ENCODE measurements around the gene MARF1.
"Not testable (repeated sequence)": the region's sequence is repeated elsewhere in the genome, so short reads cannot be mapped to it uniquely, and the experiment has no call there.

MARF1 gene

DNA sequence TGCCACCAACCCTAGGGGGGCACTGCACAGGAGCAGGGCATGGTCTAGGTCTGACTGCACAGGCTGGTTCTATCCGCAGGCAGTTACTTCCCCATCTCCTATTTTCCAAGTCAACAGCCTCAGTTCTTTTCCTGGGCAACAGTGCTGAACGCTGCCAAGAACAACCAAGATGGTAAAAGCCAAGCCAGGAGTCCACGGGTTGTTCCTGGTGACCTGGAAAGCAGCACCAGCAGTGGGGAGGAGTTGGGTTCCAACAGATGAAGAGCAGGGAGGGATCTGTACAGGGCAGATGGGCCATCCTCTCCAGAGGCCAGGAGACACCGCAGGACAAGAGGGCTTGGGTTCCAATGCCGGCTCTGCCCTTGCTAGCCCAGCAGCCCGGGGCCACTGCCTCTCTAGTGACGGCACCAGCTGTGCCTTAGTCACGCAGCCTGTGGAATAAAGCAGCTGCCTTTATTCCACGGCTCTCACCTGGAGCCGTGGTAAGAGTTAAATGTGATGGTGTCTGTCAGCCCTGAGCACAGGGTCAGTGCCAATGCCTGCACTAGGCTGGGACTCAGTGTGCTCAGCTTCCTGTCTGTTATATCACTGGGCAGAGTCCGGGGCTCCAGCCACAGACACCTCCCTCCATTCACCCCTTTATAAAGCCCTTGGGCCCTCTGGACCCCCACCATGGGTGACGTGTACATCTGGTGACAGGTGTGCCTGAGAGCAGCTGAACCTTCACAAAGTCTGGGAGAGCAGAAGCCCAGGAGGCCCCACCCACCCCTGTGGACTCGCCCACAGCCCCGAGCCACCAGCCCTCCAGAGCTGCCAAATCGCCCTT lies 44.9 kb downstream of the MARF1 start:
- no peak for DNase-seq

DNA sequence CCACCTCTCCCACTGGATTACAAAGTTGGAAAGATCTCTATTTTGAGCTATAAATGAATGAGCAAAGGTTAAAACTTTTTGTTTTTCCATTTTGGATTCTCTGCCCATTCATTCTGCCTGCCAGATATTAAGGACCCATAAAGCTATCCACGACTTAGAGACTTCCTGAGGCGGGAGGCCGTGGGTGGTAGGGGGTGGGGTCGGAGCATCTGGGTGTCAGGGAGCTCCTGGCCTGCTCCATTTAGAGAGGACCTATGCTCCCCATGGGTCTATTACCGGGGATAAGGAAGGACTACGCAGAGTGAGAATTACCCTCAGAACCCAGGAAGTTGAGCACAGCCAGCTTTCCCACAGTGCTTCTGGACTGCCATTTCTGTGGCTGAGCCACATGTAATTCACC lies 45.8 kb downstream of the MARF1 start:
- no peak for DNase-seq

DNA sequence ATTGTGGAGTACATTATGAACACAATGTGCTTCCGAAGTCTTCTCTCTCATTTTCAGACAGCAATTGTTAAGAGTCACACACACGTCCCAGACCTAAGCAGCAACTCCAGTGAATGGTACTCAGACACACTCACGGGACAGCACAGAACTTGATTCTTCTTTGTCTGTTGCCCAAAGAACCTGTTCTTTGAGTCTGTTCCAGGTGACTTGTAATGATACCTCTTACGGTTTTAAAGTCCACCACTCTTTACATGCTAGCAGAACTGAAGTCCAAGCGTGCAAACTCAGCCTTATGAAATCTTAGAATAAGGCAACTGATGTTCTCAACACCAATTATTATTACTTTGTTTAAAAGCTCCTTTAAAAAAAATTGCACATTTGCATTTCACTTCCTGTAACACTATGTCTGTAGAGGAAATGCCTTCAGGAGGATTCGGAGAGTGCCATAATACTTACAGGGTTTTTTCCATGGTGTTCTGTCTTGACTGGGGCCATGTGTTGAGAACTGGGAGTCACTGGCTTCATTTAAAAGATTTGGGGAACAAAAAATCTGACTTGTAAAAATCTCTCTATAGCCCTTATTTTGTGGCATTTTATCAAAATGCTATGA lies 48.1 kb downstream of the MARF1 start:
- DNase-seq, result no peak

DNA sequence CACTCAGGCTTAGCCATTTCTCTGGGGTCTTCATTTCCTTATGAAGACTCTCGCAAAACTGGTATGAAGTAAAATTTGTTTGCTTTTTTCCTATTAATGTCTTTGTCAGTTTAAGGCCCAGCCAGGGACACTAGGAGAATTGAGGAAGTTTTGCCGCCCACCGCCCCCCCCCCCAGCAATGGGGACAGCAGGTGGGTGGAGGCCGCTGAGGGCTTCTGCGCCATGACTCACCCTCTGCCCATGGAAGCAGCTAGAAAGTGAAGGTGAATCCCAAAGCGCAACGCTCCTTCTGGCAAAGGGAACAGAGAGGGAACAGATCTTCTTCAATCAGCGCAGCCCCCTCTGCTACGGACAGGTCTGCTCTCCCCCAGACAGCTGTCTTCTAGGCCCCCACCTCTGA lies 49.7 kb downstream of the MARF1 start:
- DNase-seq, result no peak

DNA sequence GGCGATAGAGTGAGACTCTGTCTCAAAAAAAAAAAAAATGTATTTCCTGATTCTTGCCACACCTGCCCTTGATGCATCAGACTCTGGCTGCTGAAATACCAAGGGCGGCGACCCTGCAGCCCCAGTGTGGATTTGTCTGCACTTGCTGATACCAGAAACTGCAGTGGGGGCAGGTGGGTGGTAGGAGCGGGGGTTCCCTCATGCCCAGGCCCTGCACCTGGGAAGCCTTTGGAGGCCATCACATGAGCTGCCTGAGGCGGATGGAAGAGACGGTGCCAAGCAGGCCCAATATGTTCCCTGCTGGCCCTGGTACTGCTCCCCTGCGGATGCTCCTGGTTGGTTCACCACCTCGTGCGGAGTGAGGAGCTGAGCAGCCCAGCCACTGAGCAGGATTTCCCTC lies 50.6 kb downstream of the MARF1 start:
- DNase-seq, result no peak

DNA sequence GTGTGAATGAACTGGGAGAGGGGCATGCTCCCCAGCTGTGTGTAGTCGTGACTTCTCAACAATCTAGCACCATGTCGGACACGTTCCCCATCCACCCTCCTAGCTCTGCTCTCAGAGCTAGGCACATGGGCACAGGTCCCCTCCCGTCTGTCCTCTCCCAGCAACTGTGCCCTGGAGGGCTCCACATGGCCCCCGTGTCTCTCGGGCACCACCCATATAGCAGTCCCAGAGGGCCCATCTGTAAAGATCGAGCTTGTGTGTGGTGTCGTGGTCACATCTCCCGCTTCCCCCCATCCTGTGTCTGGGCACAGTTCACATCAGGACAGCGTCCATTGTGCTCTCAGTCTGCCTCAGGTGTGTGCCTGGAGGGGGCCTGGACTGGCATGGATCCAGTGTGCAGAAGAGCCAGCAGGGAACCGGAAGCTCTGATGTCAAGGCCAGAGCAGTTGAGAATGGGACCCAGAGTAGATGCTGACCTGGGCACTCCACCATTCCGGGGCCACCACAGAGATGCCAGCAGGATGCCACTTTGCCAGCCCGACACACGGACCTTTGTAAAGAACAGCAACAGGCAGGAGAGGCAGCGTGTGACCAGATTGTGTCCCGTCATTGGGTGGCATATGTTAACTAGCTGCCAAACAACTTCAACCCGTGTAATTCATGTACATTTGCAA lies 55.7 kb downstream of the MARF1 start:
- DNase-seq, result no peak

DNA sequence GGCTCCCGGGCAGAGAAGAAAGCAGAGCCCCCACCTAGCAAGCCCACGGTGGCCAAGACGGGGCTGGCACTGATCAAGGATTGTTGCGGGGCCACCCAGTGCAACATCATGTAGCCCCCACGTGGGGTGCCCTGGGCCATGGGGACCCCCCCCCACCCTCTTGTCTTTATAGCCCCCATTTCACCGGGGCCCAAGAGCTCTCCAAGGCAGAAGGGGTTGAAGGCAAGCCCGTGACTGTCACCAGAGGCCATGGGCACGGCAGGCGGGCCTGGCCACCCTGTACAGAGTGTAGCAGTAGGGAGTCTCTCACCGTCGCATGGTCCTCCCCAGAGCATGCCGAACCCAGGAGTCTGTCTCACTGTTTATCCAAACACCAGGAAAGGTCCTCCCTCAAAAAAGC lies 56.2 kb downstream of the MARF1 start:
- no peak for DNase-seq

DNA sequence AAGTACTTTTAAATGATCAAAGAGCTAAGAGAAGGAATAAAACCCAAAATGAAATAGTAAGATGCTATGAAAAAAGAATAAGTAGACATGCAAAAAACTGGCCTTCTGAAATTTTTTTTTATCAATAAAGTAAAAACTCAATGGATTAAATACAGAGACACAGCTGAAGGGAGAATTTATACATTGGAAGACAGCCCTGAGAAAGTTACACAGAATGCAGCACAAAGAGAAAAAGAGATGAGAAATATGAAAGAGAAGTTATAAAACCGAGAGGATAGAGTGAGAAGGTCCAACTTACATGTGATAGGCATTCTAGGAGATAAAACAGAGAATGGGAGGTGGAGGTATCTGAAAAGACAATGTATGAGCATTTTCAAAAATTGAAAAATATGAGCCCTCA lies 57.0 kb downstream of the MARF1 start:
- DNase-seq, result no peak

DNA sequence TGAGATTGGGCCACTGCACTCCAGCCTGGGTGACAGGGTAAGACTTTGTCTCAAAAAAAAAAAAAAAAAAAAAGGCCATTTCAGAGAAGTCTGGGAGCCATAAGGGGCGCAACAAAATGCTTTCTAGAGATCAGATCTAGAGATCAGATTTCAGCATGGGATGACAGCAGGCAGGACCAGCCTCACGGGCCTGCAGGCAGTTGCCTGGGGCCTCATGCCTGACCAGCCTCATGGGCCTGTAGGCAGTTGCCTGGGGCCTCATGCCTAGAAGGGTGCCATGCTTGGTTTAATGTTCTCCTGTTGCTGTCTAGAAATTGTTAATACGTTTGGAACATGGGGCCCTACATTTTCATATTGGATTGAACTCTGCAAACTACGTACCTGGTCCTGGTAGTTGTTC lies 59.4 kb downstream of the MARF1 start:
- no peak for DNase-seq

DNA sequence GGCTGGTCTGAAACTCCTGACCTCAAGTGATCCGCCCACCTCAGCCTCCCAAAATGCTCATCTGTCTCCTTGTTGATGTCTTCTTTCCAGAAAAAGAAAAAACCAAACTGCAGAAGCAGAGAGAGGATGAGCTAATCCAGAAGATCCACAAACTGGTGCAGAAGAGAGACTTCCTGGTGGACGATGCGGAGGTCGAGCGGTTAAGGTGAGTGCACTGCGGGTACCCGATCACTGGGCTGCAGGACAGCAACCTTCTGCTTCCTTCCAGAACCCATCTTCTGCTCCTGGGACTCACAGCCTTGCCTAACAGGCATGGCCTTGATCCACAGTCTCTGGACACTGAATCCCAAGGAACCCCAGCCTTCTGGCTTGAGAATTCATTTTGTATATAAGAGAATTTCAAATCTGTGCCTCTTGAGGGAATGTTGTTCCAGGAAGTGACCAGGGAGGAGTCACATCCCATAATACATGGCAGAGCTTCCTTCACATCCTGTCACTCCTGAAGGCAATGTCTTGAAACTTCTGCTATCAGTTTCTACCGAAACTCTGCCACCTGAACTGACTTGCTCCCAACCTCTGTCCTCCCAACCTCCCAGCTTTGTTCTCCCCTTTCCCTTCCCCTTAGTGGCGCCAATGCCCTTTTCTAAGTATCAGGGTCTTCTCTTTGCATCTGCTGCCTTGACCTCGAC lies 61.7 kb downstream of the MARF1 start:
- no peak for DNase-seq

DNA sequence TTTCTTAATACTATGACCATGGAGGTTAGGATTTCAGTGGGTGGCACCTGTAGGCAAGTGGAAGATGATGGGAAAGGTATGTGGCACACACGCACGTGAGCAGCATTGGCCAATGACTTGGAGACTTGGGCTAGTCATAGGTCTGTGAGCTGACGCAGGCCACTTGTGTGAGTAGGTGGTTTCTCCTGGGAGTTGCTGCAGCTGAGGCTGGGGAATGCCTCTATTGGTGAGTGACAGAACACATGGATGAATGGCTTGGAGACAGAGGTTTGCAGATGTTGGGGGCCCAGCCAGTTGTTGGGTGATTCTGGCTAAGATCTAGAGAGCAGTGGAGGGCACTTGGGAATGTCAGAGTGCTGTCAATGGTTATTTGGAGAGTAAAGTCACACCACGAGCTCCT lies 64.1 kb downstream of the MARF1 start:
- no peak for DNase-seq

DNA sequence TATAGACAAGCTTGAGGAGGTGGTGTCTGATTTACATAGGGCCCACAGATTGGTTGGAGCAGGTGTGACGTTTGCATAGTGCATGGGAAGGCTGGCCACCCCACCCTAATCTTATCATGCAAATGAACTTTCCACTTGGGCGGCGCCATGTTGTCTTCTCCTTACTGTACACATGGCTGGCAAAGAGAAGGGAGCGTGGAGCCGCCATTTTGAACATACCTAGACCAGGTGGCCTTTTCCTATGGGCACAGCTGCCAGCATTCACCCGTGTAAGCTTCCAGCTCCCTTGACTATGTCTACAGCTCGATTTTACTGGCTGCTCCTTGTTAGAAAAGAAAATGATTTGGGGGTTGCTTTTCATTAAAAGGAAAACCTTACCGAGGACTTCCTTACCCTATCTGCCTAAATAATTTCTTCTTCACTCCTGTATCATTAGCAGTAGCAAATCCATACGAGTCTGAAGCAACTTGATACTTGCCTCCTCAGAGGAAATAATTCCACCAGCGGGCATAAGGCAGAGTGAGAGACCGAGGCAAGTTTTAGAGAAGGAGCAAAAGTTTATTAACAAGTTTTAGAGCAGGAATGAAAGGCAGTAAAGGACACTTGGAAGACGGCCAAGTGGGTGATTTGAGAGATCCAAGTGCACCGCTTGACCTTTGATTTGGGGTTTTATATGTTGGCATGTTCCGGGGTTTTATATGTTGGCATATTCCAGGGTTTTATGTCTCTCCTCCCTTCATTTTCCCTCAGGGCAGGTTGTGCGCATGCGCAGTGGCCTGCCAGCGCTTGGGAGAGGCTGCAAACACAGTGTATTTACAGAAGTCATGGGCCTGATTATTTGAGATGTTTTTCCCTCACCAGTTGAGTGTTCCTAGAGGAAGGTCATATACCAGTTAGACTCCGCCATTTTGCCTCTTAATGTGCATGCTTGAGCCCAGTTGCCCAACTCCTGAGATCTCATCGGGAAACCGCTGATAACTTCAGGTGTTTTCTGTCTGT lies 65.7 kb downstream of the MARF1 start:
- no peak for DNase-seq

DNA sequence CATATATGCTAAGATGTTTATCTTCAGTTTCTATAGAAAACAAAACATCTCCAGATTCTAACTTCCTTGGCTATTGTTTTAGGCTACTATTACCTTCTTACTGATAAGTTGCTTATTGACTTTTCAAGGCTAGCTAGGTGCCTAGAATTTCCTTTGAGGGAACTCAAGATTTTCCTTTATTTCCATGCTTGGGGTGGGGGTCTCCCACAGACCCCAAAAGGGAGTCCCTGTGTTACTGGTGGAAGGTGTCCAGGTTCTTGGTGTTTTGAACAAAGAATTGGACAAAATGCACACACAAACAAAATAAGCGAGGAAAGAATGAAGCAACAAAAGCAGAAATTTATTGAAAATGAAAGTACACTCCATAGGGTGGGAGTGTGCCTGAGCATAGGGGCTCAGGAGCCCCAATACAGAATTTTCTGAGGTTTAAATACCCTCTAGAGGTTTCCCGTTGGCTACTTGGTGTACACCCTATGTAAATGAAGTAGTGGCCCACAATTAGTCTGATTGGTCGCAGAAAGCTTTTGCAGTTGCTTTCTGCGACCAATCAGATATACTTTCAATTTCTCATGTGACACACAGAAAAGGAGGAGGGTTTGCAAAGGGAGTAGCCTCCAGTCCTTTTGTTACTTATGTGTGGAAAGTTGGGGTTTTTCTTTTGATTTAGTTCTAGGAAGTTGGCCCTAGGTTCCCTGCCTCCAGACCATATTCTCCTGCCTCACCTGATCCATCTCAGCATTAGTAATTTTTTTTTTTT lies 67.5 kb downstream of the MARF1 start:
- DNase-seq, result no peak

DNA sequence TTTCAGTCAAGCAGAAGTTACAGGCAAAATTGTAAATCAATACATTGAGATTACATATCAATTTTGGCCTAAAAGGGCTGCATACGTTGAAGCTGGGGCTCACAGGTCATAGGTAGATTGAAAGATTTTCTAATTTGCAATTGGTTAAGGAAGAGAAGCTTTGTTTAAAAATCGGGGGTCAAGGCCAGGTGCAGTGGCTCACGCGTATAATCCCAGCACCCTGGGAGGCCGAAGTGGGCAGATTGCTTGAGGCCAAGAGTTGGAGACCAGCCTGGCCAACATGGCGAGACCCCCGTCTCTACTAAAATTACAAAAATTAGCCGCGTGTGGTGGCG lies 68.4 kb downstream of the MARF1 start:
- no peak for DNase-seq

DNA sequence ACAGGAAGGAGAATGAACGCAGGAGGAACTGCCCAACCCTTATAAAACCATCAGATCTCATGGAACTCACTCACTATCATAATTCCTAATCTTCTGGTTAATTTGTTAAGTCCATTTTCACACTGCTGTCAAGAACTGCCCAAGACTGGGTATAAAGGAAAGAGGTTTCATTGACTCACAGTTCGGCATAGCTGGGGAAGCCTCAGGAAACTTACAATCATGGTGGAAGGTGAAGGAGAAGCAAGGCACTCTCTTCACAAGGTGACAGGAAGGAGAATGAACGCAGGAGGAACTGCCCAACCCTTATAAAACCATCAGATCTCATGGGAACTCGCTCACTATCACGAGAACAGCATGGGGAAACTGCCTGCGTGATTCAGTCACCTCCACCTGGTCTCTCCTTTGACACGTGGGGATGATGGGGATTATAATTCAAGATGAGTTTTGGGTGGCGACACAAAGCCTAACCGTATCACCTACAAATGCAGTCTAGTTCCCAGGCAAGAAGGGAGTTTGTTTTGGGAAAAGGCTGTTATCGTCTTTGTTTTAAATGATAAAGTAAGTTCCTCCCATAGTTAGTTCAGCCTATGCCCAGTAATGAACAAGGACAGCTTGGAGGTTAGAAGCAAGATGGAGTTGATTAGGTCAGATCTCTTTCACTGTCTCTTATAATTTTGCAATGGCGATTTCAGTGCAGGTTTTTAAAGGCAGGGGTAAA lies 68.9 kb downstream of the MARF1 start:
- not testable (repeated sequence) for DNase-seq

DNA sequence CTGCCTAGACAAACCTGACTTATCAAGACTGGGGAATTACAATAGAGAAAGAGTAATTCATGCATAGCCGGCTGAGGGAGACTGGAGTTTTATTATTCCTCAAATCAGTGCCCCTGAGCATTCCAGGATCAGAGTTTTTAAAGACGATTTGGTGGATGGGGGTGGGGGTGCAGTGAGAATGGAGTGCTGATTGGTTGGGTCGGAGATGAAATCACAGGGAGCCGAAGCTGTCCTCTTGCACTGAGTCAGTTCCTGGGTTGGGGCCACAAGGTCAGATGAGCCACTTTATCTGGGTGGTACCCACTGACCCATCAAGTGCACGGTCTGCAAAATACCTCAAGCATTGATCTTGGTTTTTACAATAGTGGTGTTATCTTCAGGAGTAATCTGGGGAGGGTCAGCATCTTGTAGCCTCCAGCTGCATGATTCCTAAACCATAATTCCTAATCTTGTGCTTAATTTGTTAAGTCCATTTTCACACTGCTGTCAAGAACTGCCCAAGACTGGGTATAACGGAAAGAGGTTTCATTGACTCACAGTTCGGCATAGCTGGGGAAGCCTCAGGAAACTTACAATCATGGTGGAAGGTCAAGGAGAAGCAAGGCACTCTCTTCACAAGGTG lies 69.6 kb downstream of the MARF1 start:
- DNase-seq, result no peak

DNA sequence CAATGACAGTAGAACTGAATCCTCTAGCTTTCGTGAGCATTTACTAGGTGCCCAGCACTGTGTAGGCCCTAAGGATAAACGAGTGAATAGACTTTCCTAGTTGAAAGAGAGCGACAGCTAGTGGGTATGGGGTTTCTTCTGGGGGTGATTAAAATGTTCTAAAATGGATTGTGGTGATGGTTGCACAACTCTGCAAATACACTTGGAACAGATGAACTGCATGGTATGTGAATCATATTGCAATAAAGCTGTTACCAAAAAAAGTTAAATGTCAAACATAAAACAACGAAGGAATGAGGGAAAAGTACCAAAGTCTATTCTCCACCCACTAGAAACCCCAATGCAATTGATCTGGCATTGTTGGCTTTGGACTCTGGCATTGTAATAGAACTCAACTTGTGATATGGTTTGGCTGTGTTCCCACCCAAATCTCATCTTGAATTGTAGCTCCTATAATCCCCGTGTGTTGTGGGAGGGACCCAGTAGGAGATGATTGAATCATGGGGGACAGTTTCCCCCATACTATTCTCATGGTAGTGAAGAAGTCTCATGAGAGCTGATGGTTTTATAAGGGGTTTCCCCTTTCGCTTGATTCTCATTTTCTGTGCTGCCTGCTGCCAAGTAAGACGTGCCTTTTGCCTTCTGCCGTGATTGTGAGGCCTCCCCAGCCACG lies 70.5 kb downstream of the MARF1 start:
- DNase-seq, result no peak

DNA sequence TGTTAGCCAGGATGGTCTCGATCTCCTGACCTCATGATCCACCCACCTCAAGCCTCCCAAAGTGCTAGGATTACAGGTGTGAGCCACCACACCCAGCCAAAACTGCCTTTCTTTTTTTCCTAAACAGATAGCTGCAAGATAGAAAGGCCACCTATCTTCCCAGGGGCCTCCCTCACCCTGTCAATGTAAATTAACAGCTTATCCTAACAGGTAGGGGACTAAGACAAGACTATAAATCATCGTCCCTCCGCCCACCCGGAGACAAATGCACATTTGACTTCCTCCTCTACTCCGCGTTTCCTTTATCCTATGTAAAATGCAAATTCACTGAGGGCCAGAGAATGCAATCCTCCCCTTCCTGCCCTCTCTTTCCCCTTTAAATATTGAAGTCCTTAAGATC lies 71.4 kb downstream of the MARF1 start:
- DNase-seq, result no peak

DNA sequence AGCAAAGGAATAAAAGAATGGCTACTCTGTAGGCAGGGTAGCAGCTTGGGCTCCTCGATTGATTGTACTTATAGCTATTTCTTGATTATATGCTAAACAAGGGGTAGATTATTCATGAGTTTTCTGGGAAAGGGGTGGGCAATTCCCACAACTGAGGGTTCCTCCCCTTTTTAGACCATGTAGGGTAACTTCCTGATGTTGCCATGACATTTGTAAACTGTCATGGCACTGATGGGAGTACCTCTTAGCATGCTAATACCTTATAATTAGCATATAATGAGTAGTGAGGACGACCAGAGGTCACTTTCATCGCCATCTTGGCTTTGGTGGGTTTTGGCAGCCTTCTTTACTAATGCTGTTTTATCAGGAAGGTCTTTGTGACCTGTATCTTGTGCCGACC lies 72.3 kb downstream of the MARF1 start:
- not testable (repeated sequence) for DNase-seq

DNA sequence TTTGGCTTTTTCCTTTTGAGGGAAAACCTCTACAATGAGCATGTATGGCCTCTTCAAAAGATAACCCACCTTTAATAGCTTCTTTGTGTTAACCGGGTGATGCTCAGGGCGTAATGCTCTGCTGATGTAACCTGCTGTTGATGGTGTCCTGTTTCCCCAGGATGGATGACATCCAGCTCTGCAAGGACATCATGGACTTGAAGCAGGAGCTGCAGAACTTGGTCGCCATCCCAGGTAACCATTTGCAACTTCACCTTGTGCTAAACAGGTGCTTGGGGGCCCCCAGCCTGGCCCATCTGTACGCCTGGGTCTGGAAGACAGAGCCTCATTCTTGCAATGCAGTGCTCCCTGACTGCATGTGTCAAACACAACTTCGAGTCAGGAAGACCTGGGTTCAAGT lies 75.1 kb downstream of the MARF1 start:
- no peak for DNase-seq

Data from Kasumi-1 (cell line).